GM12878 (cell line): ENCODE measurements around the gene CTSD. TPM values are rescaled to one million over a fixed set of nuclear protein-coding genes. Genes with fewer than 3 reads are reported as not detected.

Experiments
- ATAC-seq: fragments of 200-7000 bp; cut with Tn5 transposase; 3 replicates; pipeline ENCODE4 v1.9.1; 2020; ENCODE audit warnings: mild to moderate bottlenecking, moderate library complexity
- BruUV-seq: library from RNA; stranded (reverse); fragments of 400-500 nt; replicated peaks from 2 replicates; lab custom pipeline; 2021; lab: Mats Ljungman, UMichigan
- CTCF ChIA-PET: fragments of 300-600 bp; sonication (Branson Sonifier 250); formaldehyde crosslinking; extraction: SDS; loops from one replicate; lab custom pipeline; 2021; ENCODE audit warnings: inconsistent platforms; lab: Yijun Ruan, JAX
- POLR2A ChIA-PET: fragments of 350-600 bp; formaldehyde crosslinking; extraction: SDS; loops from one replicate; lab custom pipeline; 2021; ENCODE audit warnings: inconsistent platforms; lab: Charles Lee
- RAD21 ChIA-PET: fragments of 300-600 bp; sonication (Branson Sonifier 250); formaldehyde crosslinking; loops from one replicate; lab custom pipeline; 2023; ENCODE audit warnings: antibody characterized with exemption; ENCODE audit not compliant: unreplicated experiment; lab: Charles Lee
- SMC1A ChIA-PET: fragments of 300-600 bp; sonication (Branson Sonifier 250); formaldehyde crosslinking; loops from one replicate; lab custom pipeline; 2023; ENCODE audit not compliant: unreplicated experiment, uncharacterized antibody; lab: Charles Lee
- DNase-seq: peaks from one replicate; pipeline ENCODE4 v3.0.0-alpha.2; 2011; ENCODE audit warnings: low read depth, low spot score
- FAIRE-seq: peaks from 3 replicates; lab custom pipeline; 2011; peaks lifted over from hg19 to GRCh38; lab: Jason Lieb, UNC
- H2AFZ ChIP-seq: 2 replicates; pipeline ENCODE4 v1.6.0; 2011; ENCODE audit warnings: low read depth, low read length, control low read depth; ENCODE audit not compliant: control insufficient read depth
- H3K27ac ChIP-seq: 2 replicates; pipeline ENCODE4 v1.5.1; 2011; ENCODE audit warnings: control low read depth; ENCODE audit not compliant: control insufficient read depth, insufficient read depth
- H3K27me3 ChIP-seq, 2 experiments: replicated peaks in 1 of 2; 2 replicates each; pipeline versions ENCODE4 v1.6.0 to v1.6.1; 2011; ENCODE audit warnings: low read length in 1 of 2; ENCODE audit not compliant: control insufficient read depth in 2 of 2, insufficient read depth in 2 of 2
- H3K36me3 ChIP-seq, 2 experiments: 2 replicates each; pipeline ENCODE4 v1.5.1; 2011; ENCODE audit warnings: low read length in 1 of 2; ENCODE audit not compliant: control insufficient read depth in 2 of 2, insufficient read depth in 2 of 2
- H3K4me1 ChIP-seq: 2 replicates; pipeline ENCODE4 v1.6.1; 2011; ENCODE audit warnings: mild to moderate bottlenecking, low read length, moderate library complexity, mixed read lengths; ENCODE audit not compliant: control insufficient read depth, insufficient read depth
- H3K4me2 ChIP-seq: 2 replicates; pipeline ENCODE4 v1.6.0; 2011; ENCODE audit warnings: control low read depth; ENCODE audit not compliant: control insufficient read depth, insufficient read depth
- H3K4me3 ChIP-seq: fragments of 200-600 bp; sonication (generic); 2 replicates; pipeline ENCODE4 v1.5.1; 2016
- H3K79me2 ChIP-seq: 2 replicates; pipeline ENCODE4 v1.6.0; 2011; ENCODE audit warnings: low read length; ENCODE audit not compliant: control insufficient read depth, insufficient read depth
- H3K9ac ChIP-seq: 2 replicates; pipeline ENCODE4 v1.8.0; 2011; ENCODE audit warnings: low read length, control low read depth, mixed read lengths; ENCODE audit not compliant: control insufficient read depth, insufficient read depth
- H3K9me3 ChIP-seq: replicated peaks from 3 replicates; pipeline ENCODE4 v1.5.1; 2011; ENCODE audit warnings: mild to moderate bottlenecking, low read length; ENCODE audit not compliant: control insufficient read depth, insufficient read depth
- H4K20me1 ChIP-seq: 2 replicates; pipeline ENCODE4 v1.6.0; 2011; ENCODE audit not compliant: control insufficient read depth, insufficient read depth
- HCFC1 ChIP-seq: fragments of 150-350 bp; IDR thresholded peaks from 2 replicates; pipeline ENCODE4 v1.6.1; 2014; ENCODE audit warnings: low read length
- POU2F2 ChIP-seq: IDR thresholded peaks from 3 replicates; pipeline ENCODE4 v1.6.1; 2011; ENCODE audit warnings: low read depth, mild to moderate bottlenecking, low read length, borderline replicate concordance
- STAT3 ChIP-seq: IDR thresholded peaks from 2 replicates; pipeline ENCODE4 v1.6.1; 2011; ENCODE audit warnings: low read depth, low read length, improper control_type of control experiment
- WGBS: methylation state at CpG from one replicate; pipeline ENCODE4 v1.1.6; 2016; ENCODE audit warnings: low lambda C conversion rate; ENCODE audit not compliant: insufficient replicate concordance, insufficient coverage; ENCODE audit errors: missing lambda C conversion rate; 5-methylcytosine and 5-hydroxymethylcytosine counted together
- in situ Hi-C: fragments of 300-500 bp; cut with MboI; formaldehyde crosslinking; loops from 9 replicates; pipeline ENCODE4 v1.14.3; 2018; ENCODE audit warnings: mixed read lengths
- intact Hi-C: fragments of 100-400 bp; cut with micrococcal nuclease; formaldehyde crosslinking; loops from one replicate; pipeline ENCODE4 v1.14.2; 2022; ENCODE audit not compliant: unreplicated experiment
- polyA plus RNA-seq, 11 experiments: library from polyadenylated mRNA; depleted of rRNA in 4 of 11; unstranded in 6 of 11; stranded (reverse) in 5 of 11; fragments of >200 nt; fragmentation: Nextera tagmentation in 4 of 11; fragmentation: Illumina TruSeq in 1 of 11; extraction: Ambion mirVana in 4 of 11; extraction: Trizol in 1 of 11; gene quantifications; 1 replicate in 1 of 11; 2 replicates in 10 of 11; pipeline versions ENCODE4 v1.2.1 to v1.2.3, GENCODE V29; 2011 to 2016; ENCODE audit warnings: inconsistent platforms in 2 of 11, missing spikeins in 2 of 11, low read depth in 1 of 11
- total RNA-seq, 4 experiments: library from RNA; depleted of rRNA in 3 of 4; stranded (reverse); fragments of >200 nt in 3 of 4; fragmentation: Illumina TruSeq in 1 of 4; extraction: Trizol in 1 of 4; gene quantifications; 2 replicates each; pipeline versions ENCODE4 v1.2.1 to v1.2.3, GENCODE V29; 2013 to 2021
- TF ChIP-seq, protein P1 (sequence below): fragments of 150-350 bp; IDR thresholded peaks from 2 replicates; pipeline ENCODE4 v1.6.1; 2016; ENCODE audit warnings: low read depth, low read length

Gene CTSD
- total and polyA plus RNA-seq, 10 of the 15 experiments (the other 5 are each of a cell fraction or from before 2014, with no cell fraction given), result 0.42 to 54.6 (median 25.0) TPM

DNA sequence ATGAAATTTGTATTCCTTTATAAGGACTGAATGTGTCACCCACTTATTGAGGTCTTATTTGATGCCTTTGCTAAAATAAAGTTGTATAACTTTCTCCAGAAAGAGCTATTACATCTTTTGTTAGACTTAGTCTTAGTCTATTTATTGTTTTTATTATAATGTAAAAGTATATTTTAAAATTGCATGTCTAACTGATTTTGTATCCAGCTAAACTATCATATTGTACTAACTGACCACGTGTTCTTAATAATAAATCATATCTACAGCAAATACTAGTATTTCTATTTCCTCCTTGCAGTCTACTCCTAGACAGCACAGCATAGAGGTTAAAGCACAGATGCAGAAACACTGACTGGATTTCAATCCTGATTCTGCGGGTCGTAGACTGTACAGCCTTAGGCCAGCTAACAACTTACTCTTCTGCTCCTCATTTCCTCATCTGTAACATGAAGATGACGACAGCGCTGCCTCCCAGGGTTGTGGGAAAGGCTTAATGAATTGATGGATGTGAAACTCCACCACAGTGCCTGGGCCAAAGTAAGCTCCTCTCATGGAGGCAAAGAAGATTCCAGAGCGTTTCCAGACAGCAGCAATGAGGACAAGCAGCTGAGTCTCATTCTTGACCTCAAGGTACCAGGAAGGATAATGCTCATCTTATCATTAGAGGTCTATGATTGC, 26.5 kb downstream of the CTSD start (continued):
- no peak for TF ChIP-seq POU2F2
- TF ChIP-seq HCFC1, result no peak
- no peak for TF ChIP-seq STAT3

DNA sequence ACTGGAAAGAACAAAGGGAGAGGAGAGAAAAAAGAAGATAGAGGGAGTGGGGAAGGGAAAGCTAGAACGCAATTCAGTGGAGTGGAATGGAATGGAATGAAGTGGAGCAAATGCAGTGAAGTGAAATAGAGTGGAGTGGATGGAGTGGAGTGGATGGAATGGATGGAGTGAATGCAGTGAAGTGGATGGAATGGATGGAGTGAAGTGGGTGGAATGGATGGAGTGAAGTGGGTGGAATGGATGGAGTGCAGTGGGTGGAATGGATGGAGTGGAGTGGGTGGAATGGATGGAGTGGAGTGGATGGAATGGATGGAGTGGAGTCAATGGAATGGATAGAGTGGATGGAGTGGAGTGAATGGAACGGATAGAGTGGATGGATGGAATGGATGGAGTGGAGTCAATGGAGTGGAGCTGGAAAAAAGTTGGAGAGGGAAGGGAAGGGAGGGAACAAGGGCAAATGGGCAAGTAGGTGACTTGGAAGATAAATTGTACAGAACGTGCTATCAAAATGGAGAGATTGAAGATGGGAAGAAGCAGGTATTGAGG, 27.2 kb downstream of the CTSD start:
- Histone ChIP-seq H3K4me2 (no peak overlapping the region), H3K9ac (no peak overlapping the region), H4K20me1 (no peaks in the 10 kb centered on the region), H3K9me3 (peaks cover 2% of the 10 kb centered on the region; the same call in 2 of the 3 replicates), H3K4me1 (no peaks in the 10 kb centered on the region), H3K27me3 (no peaks in the 10 kb centered on the region)
- WGBS, result 32% methylated on average over 3 of the region's 3 CpGs
- intact Hi-C loops (no loop called here), in situ Hi-C loops (no loop called here)
- no peak for DNase-seq
- ATAC-seq, result no peak
- BruUV-seq, result no TSS peak
- ChIA-PET CTCF (no interaction called here), SMC1A (no interaction called here), POLR2A (no interaction called here)
- FAIRE-seq, result no peak
- TF ChIP-seq, protein P1, sequence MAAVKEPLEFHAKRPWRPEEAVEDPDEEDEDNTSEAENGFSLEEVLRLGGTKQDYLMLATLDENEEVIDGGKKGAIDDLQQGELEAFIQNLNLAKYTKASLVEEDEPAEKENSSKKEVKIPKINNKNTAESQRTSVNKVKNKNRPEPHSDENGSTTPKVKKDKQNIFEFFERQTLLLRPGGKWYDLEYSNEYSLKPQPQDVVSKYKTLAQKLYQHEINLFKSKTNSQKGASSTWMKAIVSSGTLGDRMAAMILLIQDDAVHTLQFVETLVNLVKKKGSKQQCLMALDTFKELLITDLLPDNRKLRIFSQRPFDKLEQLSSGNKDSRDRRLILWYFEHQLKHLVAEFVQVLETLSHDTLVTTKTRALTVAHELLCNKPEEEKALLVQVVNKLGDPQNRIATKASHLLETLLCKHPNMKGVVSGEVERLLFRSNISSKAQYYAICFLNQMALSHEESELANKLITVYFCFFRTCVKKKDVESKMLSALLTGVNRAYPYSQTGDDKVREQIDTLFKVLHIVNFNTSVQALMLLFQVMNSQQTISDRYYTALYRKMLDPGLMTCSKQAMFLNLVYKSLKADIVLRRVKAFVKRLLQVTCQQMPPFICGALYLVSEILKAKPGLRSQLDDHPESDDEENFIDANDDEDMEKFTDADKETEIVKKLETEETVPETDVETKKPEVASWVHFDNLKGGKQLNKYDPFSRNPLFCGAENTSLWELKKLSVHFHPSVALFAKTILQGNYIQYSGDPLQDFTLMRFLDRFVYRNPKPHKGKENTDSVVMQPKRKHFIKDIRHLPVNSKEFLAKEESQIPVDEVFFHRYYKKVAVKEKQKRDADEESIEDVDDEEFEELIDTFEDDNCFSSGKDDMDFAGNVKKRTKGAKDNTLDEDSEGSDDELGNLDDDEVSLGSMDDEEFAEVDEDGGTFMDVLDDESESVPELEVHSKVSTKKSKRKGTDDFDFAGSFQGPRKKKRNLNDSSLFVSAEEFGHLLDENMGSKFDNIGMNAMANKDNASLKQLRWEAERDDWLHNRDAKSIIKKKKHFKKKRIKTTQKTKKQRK, result no peak
- TF ChIP-seq, all 136 proteins: peak for 0
- H3K4me3 ChIP-seq, result no peak overlapping the region
- RAD21 ChIA-PET, result no interaction called here
- H2AFZ ChIP-seq, result no peak overlapping the region
- no peak overlapping the region for H3K27ac ChIP-seq
- H3K36me3 ChIP-seq, result no peaks in the 10 kb centered on the region
- H3K79me2 ChIP-seq, result no peaks in the 10 kb centered on the region
